Psoas muscle (tissue), 8 donors: ENCODE results near the gene TMPO. TPM values are rescaled to one million over a fixed set of nuclear protein-coding genes. Genes with fewer than 3 reads are reported as not detected.
"Not testable (repeated sequence)": the region's sequence is repeated elsewhere in the genome, so short reads cannot be mapped to it uniquely, and the experiment has no call there.

Experiments
- ATAC-seq, 4 donors: fragments of 200-7000 bp; cut with Tn5 transposase; one replicate each; pipeline ENCODE4 v1.9.1; 2020; ENCODE audit warnings: moderate library complexity in 3 of 4, mild to moderate bottlenecking in 2 of 4
- DNase-seq, 2 donors: peaks; one replicate each; pipeline ENCODE4 v3.0.0-alpha.2; 2020
- H3K27ac ChIP-seq: fragments of 200-600 bp; one replicate; pipeline ENCODE4 v1.8.0; 2022
- H3K27me3 ChIP-seq, 3 donors: fragments of 200-600 bp in 1 of 3; one replicate each; pipeline versions ENCODE4 v1.6.1 to v1.8.0; 2013 to 2022; ENCODE audit warnings: low read length in 2 of 3, mild to moderate bottlenecking in 2 of 3, moderate library complexity in 1 of 3; ENCODE audit not compliant: insufficient read depth in 3 of 3
- H3K36me3 ChIP-seq, 2 donors: fragments of 200-600 bp in 1 of 2; one replicate each; pipeline versions ENCODE4 v1.6.1 to v1.8.0; 2013 to 2022; ENCODE audit warnings: low read depth in 1 of 2, mild to moderate bottlenecking in 1 of 2, moderate library complexity in 1 of 2; ENCODE audit not compliant: insufficient read depth in 1 of 2
- H3K4me1 ChIP-seq: fragments of 200-600 bp; one replicate; pipeline ENCODE4 v1.8.0; 2022
- H3K4me3 ChIP-seq: fragments of 200-600 bp; one replicate; pipeline ENCODE4 v1.8.0; 2022; ENCODE audit warnings: mild to moderate bottlenecking
- H3K9me3 ChIP-seq: fragments of 200-600 bp; one replicate; pipeline ENCODE4 v1.8.0; 2022
- CTCF ChIP-seq: fragments of 200-600 bp; IDR thresholded peaks from one replicate; pipeline ENCODE4 v1.8.0; 2022; ENCODE audit warnings: antibody characterized with exemption
- WGBS, 3 donors: extraction: QIAGEN DNeasy Blood & Tissue Kit; methylation state at CpG; one replicate each; pipeline versions ENCODE4 v1.1.6 to v1.1.7; 2013; 5-methylcytosine and 5-hydroxymethylcytosine counted together
- intact Hi-C, 2 donors: fragments of 100-400 bp; cut with DNase I; formaldehyde crosslinking; loops; one replicate each; pipeline versions ENCODE4 v1.11.0 to v1.14.2; 2022
- polyA plus RNA-seq, 3 donors: library from polyadenylated mRNA; stranded (reverse); fragments of 200-250 nt; gene quantifications; one replicate each; pipeline ENCODE4 v1.2.3, GENCODE V29; 2013
- total RNA-seq, 4 donors: library from RNA; stranded (reverse); fragmentation: NEBNext Ultra II Directional in 2 of 4; extraction: Animal tissue kit (Norgen Biotek cat#: 25700) in 2 of 4; gene quantifications; one replicate each; pipeline versions ENCODE4 v1.2.1 to v1.2.4, GENCODE V29; 2021 to 2023
- donor health status: healthy with polysubstance abuse.
- donor health status: DM: no; HTN: no; CAD: no; lungs with moderate emphysema.
- donor health status: Bipolar disorder and iron deficiency.
- donor health status: healthy.
- donor health status: DM: yes; HTN: yes; CAD: no.
- donor health status: DM: no; HTN: no; CAD: no.
- donor health status: DM: no; HTN: no; CAD: no.
- donor health status: DM: yes; HTN: yes; CAD: no.

TMPO gene
- total and polyA plus RNA-seq, 7 donors: 5.9 to 15.9 (median 9.1) TPM

- Histone ChIP-seq H3K4me1 (no peaks in the 10 kb centered on the region), H3K36me3 (no peaks in the 10 kb centered on the region), H3K9me3 (no peaks in the 10 kb centered on the region), H3K4me3 (peak overlapping the region; percentile 81), H3K27me3 (no peaks in the 10 kb centered on the region), H3K27ac (peak overlapping the region; percentile 96)
- no peak for TF ChIP-seq CTCF
- 0% methylated on average over 43 of the region's 43 CpGs for WGBS, 3 donors
- intact Hi-C loops: loop anchor here in 1 of 2 donors (5.0 kb wide), 1 partner anchor 89 kb away; the partner anchor contains the start of gene SLC25A3
- ATAC-seq (peak; percentile 95 to 96 (median 96)), DNase-seq (peak; percentile 95 to 98)
These were observed 11.6 kb upstream of the TMPO start for GRCh38 chr12:98503592-98504367.

DNA sequence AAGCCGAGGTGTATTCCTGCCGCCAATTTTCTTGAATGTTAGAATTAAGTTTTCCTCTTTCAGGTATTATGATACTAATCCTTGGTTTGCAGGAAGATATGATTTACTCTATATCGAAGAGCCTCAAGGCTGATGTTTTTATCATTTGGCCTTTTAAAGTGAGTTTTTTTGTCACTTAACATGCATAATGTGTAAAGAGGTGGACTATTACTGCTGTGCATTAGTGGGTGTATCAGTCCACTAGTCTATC lies 11.1 kb upstream of the TMPO start:
- Histone ChIP-seq H3K4me1 (no peaks in the 10 kb centered on the region), H3K27me3 (no peaks in the 10 kb centered on the region), H3K27ac (peak overlapping the region; percentile 96), H3K4me3 (peak overlapping the region; percentile 81), H3K36me3 (no peaks in the 10 kb centered on the region), H3K9me3 (no peaks in the 10 kb centered on the region)
- DNase-seq (no peak), ATAC-seq (no peak)
- no peak for TF ChIP-seq CTCF
- 22 to 27% (median 25%) methylated on average over 3 of the region's 3 CpGs for WGBS, 3 donors
- intact Hi-C loops: loop anchor here in 1 of 2 donors (5.0 kb wide), 1 partner anchor 88 kb away; the partner anchor contains the start of gene SLC25A3

DNA sequence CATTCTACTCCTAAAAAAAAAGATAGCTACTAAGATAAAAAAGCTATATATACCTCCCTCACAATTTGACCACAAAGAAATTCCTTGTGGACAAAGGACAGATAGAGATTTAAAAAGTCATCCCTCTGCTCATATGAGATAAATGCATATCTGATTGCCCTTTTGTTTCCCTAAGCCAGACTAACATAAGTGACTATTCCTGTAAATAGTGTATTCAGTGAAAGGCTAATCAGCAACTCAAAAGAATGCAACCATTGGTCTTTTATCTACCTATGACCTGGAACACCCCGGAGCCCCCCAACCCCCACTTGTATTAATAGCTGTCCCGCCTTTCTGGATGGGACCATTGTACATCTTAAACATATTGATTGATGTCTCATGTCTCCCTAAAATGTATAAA lies 6.3 kb upstream of the TMPO start:
- no peak for ATAC-seq
- intact Hi-C loops: no loop called here

DNA sequence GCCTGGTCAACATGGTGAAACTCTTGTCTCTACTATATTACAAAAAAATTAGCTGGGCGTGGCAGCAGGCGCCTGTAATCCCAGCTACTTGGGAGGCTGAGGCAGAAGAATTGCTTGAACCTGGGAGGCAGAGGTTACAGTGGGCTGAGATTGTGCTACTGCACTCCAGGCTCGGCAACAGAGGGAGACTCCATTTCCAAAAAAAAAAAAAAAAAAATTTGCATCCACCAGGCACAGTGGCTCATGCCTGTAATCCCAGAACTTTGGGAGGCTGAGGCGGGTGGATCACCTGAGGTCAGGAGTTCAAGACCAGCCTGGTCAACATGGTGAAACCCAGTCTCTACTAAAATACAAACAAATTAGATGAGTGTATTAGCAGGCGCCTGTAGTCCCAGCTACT lies 3.6 kb upstream of the TMPO start:
- intact Hi-C loops: loop anchor here in 1 of 2 donors (10.0 kb wide), 1 partner anchor 87 kb away; no protein-coding TSS in a partner anchor
- H3K9me3 ChIP-seq, H3K27me3 ChIP-seq, H3K4me3 ChIP-seq, ATAC-seq, DNase-seq, H3K27ac ChIP-seq, H3K36me3 ChIP-seq: not testable (repeated sequence)
- WGBS, 3 donors: 94 to 99% (median 94%) methylated on average over 5 of the region's 5 CpGs
- peaks cover 12% of the 10 kb centered on the region for H3K4me1 ChIP-seq

More for the DNA sequence above, 6.3 kb upstream of the TMPO start:
- H3K9me3 ChIP-seq: no peaks in the 10 kb centered on the region
- no peaks in the 10 kb centered on the region for H3K36me3 ChIP-seq
- no peak for TF ChIP-seq CTCF
- no peak overlapping the region for H3K4me3 ChIP-seq
- no peak overlapping the region for H3K27ac ChIP-seq
- no peaks in the 10 kb centered on the region for H3K27me3 ChIP-seq
- H3K4me1 ChIP-seq: peaks cover 4% of the 10 kb centered on the region
- no peak for DNase-seq
- WGBS, 3 donors: 84 to 90% (median 86%) methylated on average over 2 of the region's 2 CpGs

DNA sequence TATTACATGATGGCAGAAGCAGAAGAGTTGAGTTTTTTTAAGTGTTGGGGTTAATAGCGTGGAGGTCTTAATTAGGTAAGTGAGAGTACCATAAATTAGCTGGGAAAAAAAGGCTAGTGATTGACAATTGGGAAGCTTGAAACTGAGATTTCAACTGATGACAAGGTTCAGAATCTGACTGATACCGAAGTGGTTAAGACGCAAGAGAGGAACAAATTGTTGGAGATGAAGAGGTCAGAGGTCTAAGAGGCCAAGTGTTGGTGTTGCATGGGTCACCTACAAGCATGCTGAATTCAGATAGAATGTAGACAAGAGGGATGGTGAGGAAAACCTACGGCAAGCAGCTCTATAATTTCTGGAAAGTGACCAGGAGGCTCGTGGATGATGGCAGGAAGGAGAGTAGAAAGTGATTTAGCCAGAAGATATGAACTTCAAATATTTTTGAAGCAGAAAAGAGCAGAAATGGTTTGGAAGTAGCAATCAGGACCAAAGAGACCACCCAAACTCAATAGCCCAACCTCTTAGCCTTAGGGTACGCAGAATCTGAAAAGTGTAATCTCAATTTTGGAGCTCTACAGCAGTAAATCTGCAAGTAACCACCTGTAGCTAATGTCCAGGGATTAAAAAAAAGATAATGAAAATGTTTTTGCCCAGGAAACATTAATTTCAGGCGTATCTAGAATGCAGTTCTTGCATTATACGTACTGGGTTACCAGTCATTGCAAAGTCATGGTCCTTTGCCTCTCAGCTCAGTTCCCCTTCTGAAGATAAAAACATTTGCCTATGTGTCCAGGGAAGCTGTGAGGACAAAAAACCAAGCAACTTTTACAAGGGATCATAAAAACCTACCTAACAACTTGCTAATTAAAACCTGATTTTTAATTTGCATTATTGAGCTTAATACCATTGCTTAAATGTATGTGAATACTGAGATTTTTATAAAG lies 1.7 kb upstream of the TMPO start:
- H3K27me3 ChIP-seq: no peaks in the 10 kb centered on the region
- WGBS, 3 donors: 76 to 83% (median 80%) methylated on average over 8 of the region's 8 CpGs
- H3K36me3 ChIP-seq: no peaks in the 10 kb centered on the region
- peak overlapping the region; percentile 88 for H3K27ac ChIP-seq
- ATAC-seq: no peak
- H3K9me3 ChIP-seq: no peaks in the 10 kb centered on the region
- H3K4me1 ChIP-seq: peaks cover 16% of the 10 kb centered on the region
- peak overlapping the region; percentile 96 for H3K4me3 ChIP-seq
- intact Hi-C loops: loop anchor here in 1 of 2 donors (2.0 to 10.0 kb wide), 2 partner anchors 23 to 89 kb away; no protein-coding TSS in a partner anchor
- no peak for TF ChIP-seq CTCF
- DNase-seq: no peak
